NB4 (cell line): ENCODE data around the gene SIN3A.

Source experiments
- POLR2A ChIP-seq: IDR thresholded peaks from 2 replicates; pipeline ENCODE4 v1.6.1; 2011; ENCODE audit warnings: mild to moderate bottlenecking; ENCODE audit not compliant: insufficient read length; ENCODE audit errors: extremely low read depth
- TF ChIP-seq, protein P1 (sequence below): IDR thresholded peaks from one replicate; pipeline ENCODE4 v1.5.1; 2012; ENCODE audit warnings: low read depth, low read length
- TF ChIP-seq, protein P2 (sequence below): IDR thresholded peaks from 2 replicates; pipeline ENCODE4 v1.6.1; 2011; ENCODE audit warnings: low read depth, low read length

DNA sequence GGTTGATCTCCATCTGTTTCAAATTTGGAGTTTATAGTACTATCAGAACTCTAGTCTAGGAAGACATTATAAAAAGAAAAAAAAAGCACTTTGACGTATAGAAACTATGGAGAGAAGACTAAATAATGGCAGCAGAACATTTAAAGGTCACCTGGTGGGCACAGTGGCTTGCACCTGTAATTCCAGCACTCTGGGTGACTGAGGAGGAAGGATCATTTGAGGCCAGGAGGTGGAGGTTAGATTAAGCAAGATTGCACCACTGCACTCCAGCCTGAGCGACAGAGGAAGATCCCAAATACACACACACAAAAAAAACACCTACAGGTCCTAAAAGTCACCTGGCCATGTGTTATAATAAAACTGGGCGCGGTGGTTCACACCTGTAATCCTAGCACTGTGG is 13.8 kb downstream of the SIN3A start:
- TF ChIP-seq, protein P1, sequence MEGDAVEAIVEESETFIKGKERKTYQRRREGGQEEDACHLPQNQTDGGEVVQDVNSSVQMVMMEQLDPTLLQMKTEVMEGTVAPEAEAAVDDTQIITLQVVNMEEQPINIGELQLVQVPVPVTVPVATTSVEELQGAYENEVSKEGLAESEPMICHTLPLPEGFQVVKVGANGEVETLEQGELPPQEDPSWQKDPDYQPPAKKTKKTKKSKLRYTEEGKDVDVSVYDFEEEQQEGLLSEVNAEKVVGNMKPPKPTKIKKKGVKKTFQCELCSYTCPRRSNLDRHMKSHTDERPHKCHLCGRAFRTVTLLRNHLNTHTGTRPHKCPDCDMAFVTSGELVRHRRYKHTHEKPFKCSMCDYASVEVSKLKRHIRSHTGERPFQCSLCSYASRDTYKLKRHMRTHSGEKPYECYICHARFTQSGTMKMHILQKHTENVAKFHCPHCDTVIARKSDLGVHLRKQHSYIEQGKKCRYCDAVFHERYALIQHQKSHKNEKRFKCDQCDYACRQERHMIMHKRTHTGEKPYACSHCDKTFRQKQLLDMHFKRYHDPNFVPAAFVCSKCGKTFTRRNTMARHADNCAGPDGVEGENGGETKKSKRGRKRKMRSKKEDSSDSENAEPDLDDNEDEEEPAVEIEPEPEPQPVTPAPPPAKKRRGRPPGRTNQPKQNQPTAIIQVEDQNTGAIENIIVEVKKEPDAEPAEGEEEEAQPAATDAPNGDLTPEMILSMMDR = no peak
- TF ChIP-seq POLR2A = no peak
- TF ChIP-seq, protein P2, sequence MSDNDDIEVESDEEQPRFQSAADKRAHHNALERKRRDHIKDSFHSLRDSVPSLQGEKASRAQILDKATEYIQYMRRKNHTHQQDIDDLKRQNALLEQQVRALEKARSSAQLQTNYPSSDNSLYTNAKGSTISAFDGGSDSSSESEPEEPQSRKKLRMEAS = no peak
